Spleen (tissue), 7 donors: ENCODE data around the gene RPL22L1.

Source experiments
- CTCF ChIP-seq, 11 experiments: fragments of 200-600 bp in 7 of 11; fragments of 450-650 bp in 4 of 11; sonication (generic) in 4 of 11; IDR thresholded peaks in 8 of 11; conservative IDR thresholded peaks in 3 of 11; 1 replicate in 7 of 11; 2 replicates in 4 of 11; pipeline versions ENCODE4 v1.4.0 to v1.8.0; 2016 to 2021; ENCODE audit warnings: antibody characterized with exemption in 11 of 11, inconsistent platforms in 4 of 11, mild to moderate bottlenecking in 1 of 11
- POLR2A ChIP-seq, 3 donors: fragments of 450-650 bp; IDR thresholded peaks; one replicate each; pipeline ENCODE4 v1.5.1; 2017; ENCODE audit warnings: antibody characterized with exemption in 3 of 3, mild to moderate bottlenecking in 1 of 3
- POLR2AphosphoS5 ChIP-seq, 3 donors: sonication (generic); formaldehyde crosslinking; IDR thresholded peaks; one replicate each; pipeline ENCODE4 v1.5.1; 2017; ENCODE audit warnings: antibody characterized with exemption in 3 of 3
- donor health status: DM: no; HTN: no; CAD: no; lungs with moderate emphysema.
- donor health status: DM: no; HTN: no; CAD: no.
- donor health status: DM: no; HTN: no; CAD: no.

- no peak for TF ChIP-seq CTCF (IDR thresholded peaks at IDR 0.05 in 8 of 11, conservative IDR thresholded peaks at IDR 0.05 in 3 of 11)
- no peak for TF ChIP-seq POLR2A (IDR thresholded peaks at IDR 0.05)
- TF ChIP-seq POLR2AphosphoS5 (IDR thresholded peaks at IDR 0.05): no peak
These were observed 44.2 kb upstream of the RPL22L1 start for GRCh38 chr3:170914212-170914611.
